Spleen (tissue), 11 donors: ENCODE data around the gene GABBR2. TPM values are rescaled to one million over a fixed set of nuclear protein-coding genes. Genes with fewer than 3 reads are reported as not detected.

Experiments used
- DNase-seq: peaks from one replicate; pipeline ENCODE4 v3.0.0-alpha.2; 2020
- H3K27ac ChIP-seq, 8 donors: fragments of 200-600 bp; sonication (generic) in 7 of 8; 1 replicate in 4 of 8; 2 replicates in 4 of 8; pipeline versions ENCODE4 v1.5.0 to v1.8.0; 2016 to 2021; ENCODE audit warnings: inconsistent platforms in 4 of 8, mild to moderate bottlenecking in 4 of 8, moderate library complexity in 1 of 8
- H3K27me3 ChIP-seq, 7 donors: fragments of 200-600 bp; sonication (generic) in 6 of 7; replicated peaks in 1 of 7; 1 replicate in 4 of 7; 2 replicates in 3 of 7; pipeline versions ENCODE4 v1.5.0 to v1.8.0; 2016 to 2021; ENCODE audit warnings: inconsistent platforms in 3 of 7, mild to moderate bottlenecking in 1 of 7
- H3K36me3 ChIP-seq, 6 donors: fragments of 200-600 bp; sonication (generic) in 5 of 6; 1 replicate in 4 of 6; 2 replicates in 2 of 6; pipeline versions ENCODE4 v1.5.0 to v1.8.0; 2016 to 2021; ENCODE audit warnings: inconsistent platforms in 2 of 6
- H3K4me1 ChIP-seq, 6 donors: fragments of 200-600 bp; sonication (generic) in 5 of 6; 1 replicate in 3 of 6; 2 replicates in 3 of 6; pipeline versions ENCODE4 v1.5.0 to v1.8.0; 2016 to 2021; ENCODE audit warnings: inconsistent platforms in 3 of 6
- H3K4me3 ChIP-seq, 8 donors: fragments of 200-600 bp; sonication (generic) in 7 of 8; 1 replicate in 4 of 8; 2 replicates in 4 of 8; pipeline versions ENCODE4 v1.5.0 to v1.8.0; 2016 to 2021; ENCODE audit warnings: inconsistent platforms in 4 of 8, mild to moderate bottlenecking in 4 of 8, moderate library complexity in 2 of 8
- H3K9me3 ChIP-seq, 8 donors: fragments of 200-600 bp; sonication (generic) in 7 of 8; 1 replicate in 4 of 8; 2 replicates in 4 of 8; pipeline versions ENCODE4 v1.5.0 to v1.8.0; 2016 to 2021; ENCODE audit warnings: inconsistent platforms in 4 of 8
- POLR2A ChIP-seq, 3 donors: fragments of 450-650 bp; IDR thresholded peaks; one replicate each; pipeline ENCODE4 v1.5.1; 2017; ENCODE audit warnings: antibody characterized with exemption in 3 of 3, mild to moderate bottlenecking in 1 of 3
- POLR2AphosphoS5 ChIP-seq, 3 donors: sonication (generic); formaldehyde crosslinking; IDR thresholded peaks; one replicate each; pipeline ENCODE4 v1.5.1; 2017; ENCODE audit warnings: antibody characterized with exemption in 3 of 3
- WGBS, 5 donors: extraction: QIAGEN DNeasy Blood & Tissue Kit in 3 of 5; methylation state at CpG; one replicate each; pipeline versions ENCODE4 v1.1.5 to v1.1.7; 2013 to 2018; 5-methylcytosine and 5-hydroxymethylcytosine counted together
- intact Hi-C: fragments of 100-400 bp; cut with DNase I; formaldehyde crosslinking; loops from one replicate; pipeline ENCODE4 v1.15.0; 2023; ENCODE audit warnings: low total_unique reads
- polyA plus RNA-seq, 3 donors: library from polyadenylated mRNA; stranded (reverse); fragments of 200-250 nt; gene quantifications; one replicate each; pipeline ENCODE4 v1.2.1, GENCODE V29; 2013
- total RNA-seq, 7 donors: library from RNA; depleted of rRNA in 3 of 7; stranded (reverse); fragments of >200 nt in 3 of 7; fragmentation: NEBNext Ultra II Directional in 4 of 7; extraction: Animal tissue kit (Norgen Biotek cat#: 25700) in 4 of 7; gene quantifications; one replicate each; pipeline versions ENCODE4 v1.1.0 to v1.2.1, GENCODE V29; 2016 to 2021
- TF ChIP-seq, protein P1 (sequence below), 11 experiments: fragments of 200-600 bp in 7 of 11; fragments of 450-650 bp in 4 of 11; sonication (generic) in 4 of 11; IDR thresholded peaks in 8 of 11; conservative IDR thresholded peaks in 3 of 11; 1 replicate in 7 of 11; 2 replicates in 4 of 11; pipeline versions ENCODE4 v1.4.0 to v1.8.0; 2016 to 2021; ENCODE audit warnings: antibody characterized with exemption in 11 of 11, inconsistent platforms in 4 of 11, mild to moderate bottlenecking in 1 of 11
- donor health status: healthy with polysubstance abuse.
- donor health status: DM: no; HTN: no; CAD: no; lungs with moderate emphysema.
- donor health status: DM: no; HTN: no; CAD: no.
- donor health status: Bipolar disorder and iron deficiency.
- donor health status: healthy.
- donor health status: DM: no; HTN: no; CAD: no.
- donor health status: DM: yes; HTN: yes; CAD: no.

GABBR2 gene
- total and polyA plus RNA-seq, 10 donors: 0.03 to 0.32 (median 0.07) TPM; not detected in 7

DNA sequence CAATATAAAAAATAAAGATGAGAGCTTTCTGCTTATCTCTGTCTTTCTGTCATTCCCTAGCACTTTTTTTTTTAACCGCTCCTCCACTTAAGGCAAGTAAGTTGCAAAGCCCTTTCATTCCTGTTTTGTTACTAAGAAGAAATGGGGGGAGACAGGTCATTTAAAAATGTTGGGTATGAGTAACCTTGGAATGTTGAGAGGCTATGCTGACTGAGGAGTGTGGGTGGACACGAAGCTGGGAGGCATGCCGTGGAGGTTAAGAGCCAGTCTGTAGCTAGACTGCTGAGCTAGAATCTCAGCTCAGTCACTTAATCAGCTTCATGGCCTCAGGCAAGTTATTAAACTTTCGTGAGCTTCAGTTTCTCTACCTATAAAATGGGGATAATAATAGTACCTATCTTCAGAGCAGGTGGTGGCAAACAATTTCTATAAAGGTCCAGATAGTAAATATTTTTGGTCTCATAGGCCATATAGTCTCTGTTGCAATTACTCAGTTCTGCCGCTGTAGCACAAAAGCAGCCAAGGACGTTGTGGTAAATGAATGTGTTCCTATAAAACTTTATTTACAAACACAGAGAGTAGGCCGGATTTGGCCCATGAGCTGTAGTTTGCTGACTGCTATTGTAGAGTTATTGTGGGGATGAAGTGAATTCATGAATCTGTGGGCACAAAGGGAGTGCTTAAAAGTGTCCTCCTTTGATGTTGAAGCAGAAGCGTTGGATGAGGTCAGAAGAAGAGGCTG, 220.0 kb downstream of the GABBR2 start:
- intact Hi-C loops: no loop called here
- Histone ChIP-seq H3K9me3 (no peaks in the 10 kb centered on the region), H3K4me3 (no peak overlapping the region), H3K27ac (no peak overlapping the region), H3K4me1 (no peaks in the 10 kb centered on the region), H3K36me3 (no peaks in the 10 kb centered on the region), H3K27me3 (peaks cover 0 to 16% (median 0%) of the 10 kb centered on the region in 7 donors)
- WGBS, 5 donors: 73 to 88% (median 83%) methylated on average over 8 of the region's 8 CpGs
- no peak for DNase-seq
- TF ChIP-seq POLR2AphosphoS5 (IDR thresholded peaks at IDR 0.05) (no peak), POLR2A (IDR thresholded peaks at IDR 0.05) (no peak)
- TF ChIP-seq, protein P1, sequence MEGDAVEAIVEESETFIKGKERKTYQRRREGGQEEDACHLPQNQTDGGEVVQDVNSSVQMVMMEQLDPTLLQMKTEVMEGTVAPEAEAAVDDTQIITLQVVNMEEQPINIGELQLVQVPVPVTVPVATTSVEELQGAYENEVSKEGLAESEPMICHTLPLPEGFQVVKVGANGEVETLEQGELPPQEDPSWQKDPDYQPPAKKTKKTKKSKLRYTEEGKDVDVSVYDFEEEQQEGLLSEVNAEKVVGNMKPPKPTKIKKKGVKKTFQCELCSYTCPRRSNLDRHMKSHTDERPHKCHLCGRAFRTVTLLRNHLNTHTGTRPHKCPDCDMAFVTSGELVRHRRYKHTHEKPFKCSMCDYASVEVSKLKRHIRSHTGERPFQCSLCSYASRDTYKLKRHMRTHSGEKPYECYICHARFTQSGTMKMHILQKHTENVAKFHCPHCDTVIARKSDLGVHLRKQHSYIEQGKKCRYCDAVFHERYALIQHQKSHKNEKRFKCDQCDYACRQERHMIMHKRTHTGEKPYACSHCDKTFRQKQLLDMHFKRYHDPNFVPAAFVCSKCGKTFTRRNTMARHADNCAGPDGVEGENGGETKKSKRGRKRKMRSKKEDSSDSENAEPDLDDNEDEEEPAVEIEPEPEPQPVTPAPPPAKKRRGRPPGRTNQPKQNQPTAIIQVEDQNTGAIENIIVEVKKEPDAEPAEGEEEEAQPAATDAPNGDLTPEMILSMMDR (IDR thresholded peaks at IDR 0.05 in 8 of 11, conservative IDR thresholded peaks at IDR 0.05 in 3 of 11): no peak

DNA sequence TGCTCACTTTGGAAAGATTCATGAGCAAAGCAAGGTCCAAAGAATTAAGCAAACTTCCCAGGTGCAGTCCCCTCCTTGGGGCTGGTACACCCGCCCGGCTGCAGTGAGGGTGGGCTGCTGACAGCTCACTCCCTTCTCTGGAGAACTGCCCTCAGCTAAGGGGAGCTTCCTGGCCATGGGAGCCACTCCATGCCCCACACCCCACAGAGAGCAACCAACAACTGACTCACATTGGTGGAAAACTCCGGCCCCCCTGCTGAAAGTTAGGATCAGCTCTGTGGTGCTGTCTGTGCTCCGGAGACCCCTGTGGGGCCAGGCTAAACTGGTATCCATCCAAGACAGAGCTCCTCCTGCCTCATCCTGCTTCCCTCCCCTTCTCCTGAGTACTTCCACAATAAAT, 223.0 kb downstream of the GABBR2 start:
- 62 to 92% (median 79%) methylated on average over 3 to 4 of the region's 4 CpGs for WGBS, 5 donors
- DNase-seq: no peak

DNA sequence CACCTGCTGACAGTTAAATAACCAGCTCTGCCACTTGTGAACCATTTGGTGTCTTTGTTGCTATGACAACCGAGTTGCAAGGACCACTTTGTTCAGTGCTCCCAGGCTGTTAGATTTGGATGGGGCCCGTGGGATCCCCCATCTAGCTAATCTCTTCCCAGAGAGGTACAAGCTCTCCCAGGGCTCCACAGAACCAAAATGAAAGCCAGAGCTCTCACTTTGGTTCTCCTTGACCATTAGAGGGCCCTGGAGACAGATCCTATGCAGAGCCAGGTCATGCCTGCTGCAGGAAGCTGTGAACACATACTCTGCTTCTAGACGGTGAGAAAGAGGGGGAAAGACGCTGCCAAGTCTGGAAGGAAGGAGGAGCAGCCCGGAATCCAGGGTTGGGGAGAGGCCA, 224.6 kb downstream of the GABBR2 start:
- no peaks in the 10 kb centered on the region for H3K9me3 ChIP-seq
- no peak for DNase-seq
- TF ChIP-seq POLR2A (IDR thresholded peaks at IDR 0.05) (no peak), POLR2AphosphoS5 (IDR thresholded peaks at IDR 0.05) (no peak)
- TF ChIP-seq, protein P1 (IDR thresholded peaks at IDR 0.05 in 8 of 11, conservative IDR thresholded peaks at IDR 0.05 in 3 of 11): no peak
- H3K36me3 ChIP-seq: no peaks in the 10 kb centered on the region
- H3K4me1 ChIP-seq: no peaks in the 10 kb centered on the region
- 30 to 48% (median 38%) methylated on average over 5 of the region's 5 CpGs for WGBS, 5 donors
- intact Hi-C loops: no loop called here
- H3K27me3 ChIP-seq: peaks cover 0 to 47% (median 0%) of the 10 kb centered on the region in 7 donors
- no peak overlapping the region for H3K27ac ChIP-seq
- no peak overlapping the region for H3K4me3 ChIP-seq

More for the DNA sequence above, 223.0 kb downstream of the GABBR2 start:
- H3K27ac ChIP-seq: no peak overlapping the region
- intact Hi-C loops: no loop called here
- H3K9me3 ChIP-seq: no peaks in the 10 kb centered on the region
- H3K36me3 ChIP-seq: no peaks in the 10 kb centered on the region
- TF ChIP-seq, protein P1 (IDR thresholded peaks at IDR 0.05 in 8 of 11, conservative IDR thresholded peaks at IDR 0.05 in 3 of 11): no peak
- TF ChIP-seq POLR2A (IDR thresholded peaks at IDR 0.05): no peak
- peaks cover 0 to 41% (median 0%) of the 10 kb centered on the region in 7 donors for H3K27me3 ChIP-seq
- no peaks in the 10 kb centered on the region for H3K4me1 ChIP-seq
- no peak overlapping the region for H3K4me3 ChIP-seq

DNA sequence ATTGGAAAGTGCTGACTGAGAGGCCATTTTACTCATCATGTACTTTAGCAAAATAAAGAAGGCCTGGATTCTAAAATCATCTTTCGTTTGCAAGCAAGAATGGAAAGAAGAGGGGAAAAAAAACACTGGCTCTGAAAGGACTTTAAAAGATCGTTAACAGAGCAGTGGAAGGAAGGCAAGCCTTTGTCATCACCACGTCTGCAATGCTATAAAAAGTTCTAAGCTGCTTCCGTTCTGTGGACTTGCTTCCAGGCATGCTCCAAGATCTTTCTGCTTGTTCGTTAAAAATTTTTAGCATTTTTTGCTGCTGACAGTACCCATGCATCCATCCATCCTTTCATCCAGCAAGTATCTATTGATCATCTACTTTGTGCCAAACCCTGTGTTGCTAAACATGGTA, 226.5 kb downstream of the GABBR2 start:
- 70 to 82% (median 72%) methylated on average over 5 of the region's 5 CpGs for WGBS, 5 donors
- H3K4me3 ChIP-seq: no peak overlapping the region
- no peak overlapping the region for H3K27ac ChIP-seq
- intact Hi-C loops: no loop called here
- no peaks in the 10 kb centered on the region for H3K4me1 ChIP-seq
- TF ChIP-seq POLR2A (IDR thresholded peaks at IDR 0.05) (no peak), POLR2AphosphoS5 (IDR thresholded peaks at IDR 0.05) (no peak)
- TF ChIP-seq, protein P1 (IDR thresholded peaks at IDR 0.05 in 8 of 11, conservative IDR thresholded peaks at IDR 0.05 in 3 of 11): no peak
- H3K9me3 ChIP-seq: no peaks in the 10 kb centered on the region
- DNase-seq: no peak
- H3K36me3 ChIP-seq: no peaks in the 10 kb centered on the region
- H3K27me3 ChIP-seq: peaks cover 0 to 55% (median 0%) of the 10 kb centered on the region in 7 donors
